ENCODE data around the gene NLRP6.

The NLRP6 gene

DNA sequence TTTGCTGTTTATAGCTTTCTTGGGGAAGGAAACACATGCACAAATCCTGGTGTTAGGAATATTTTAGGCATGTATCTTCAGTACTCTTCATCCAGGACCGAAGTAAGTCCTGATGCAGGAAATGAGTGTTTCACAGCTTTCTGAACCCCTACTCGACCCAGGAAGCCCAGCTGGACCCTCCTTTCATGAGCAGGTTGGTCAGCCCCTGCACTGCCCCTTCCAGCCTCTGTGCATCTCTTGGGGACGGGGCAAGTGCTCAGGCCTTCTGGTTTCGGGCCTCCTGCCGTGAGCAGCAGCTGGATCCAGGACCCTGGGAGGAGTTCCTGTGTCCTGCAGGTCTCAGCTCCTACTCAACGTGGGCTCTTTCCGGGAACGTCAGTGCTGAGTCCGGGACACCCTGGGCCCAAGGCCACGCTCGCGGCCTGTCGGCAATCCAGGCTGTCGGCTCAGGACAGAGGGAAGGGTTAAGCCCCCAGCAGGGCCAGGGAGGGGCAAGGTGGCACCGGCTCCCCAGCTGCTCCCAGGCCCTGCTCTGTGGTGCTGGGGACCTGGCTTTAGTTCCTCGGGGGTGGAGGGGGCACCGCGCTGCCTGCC lies 31.9 kb downstream of the NLRP6 start:
- TF ChIP-seq ZFP3 (CRISPR knock-in tag; IDR thresholded peaks at IDR 0.05): 0 out of 2 replicates have a peak, but pooled peaks have one; percentile 18
- peak; percentile 4; the same call in 2 of the 3 replicates for ATAC-seq

DNA sequence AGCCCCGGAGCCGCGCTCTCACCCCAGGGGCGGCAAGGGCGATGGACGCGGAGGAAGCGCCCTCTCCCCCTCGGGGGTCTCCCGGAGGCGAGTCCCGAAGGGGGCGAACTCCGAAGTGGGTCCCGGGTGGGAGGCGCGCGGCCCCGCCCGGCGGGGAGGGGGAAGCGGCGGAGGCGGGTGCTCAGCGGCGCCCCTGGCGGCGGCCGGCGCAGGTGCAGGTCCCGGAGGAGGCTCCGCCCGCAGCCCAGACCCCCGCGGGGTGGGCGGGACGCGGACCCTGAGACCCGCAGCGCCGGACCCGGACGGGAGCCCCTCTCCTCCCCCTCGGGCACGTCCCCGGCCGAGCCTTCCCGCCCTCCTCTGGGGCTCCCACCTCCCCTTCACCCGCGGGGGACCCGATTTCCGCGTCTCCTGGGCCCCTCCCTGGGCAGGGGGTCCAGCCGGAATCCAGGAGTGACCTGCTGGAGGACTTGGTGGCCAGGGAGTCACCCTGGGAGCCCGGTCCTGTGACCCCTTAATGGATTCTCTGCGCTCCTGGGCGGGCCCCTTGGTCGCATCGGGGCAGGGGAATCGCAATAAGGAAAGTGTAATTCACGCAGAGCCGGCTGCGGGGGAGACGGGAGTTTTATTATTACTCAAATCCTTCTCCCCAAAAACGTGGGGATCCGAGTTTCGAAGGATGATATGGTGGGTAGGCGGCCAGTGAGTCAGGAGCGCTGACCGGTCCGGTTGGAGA lies 33.0 kb downstream of the NLRP6 start:
- ATAC-seq: peak; percentile 43

DNA sequence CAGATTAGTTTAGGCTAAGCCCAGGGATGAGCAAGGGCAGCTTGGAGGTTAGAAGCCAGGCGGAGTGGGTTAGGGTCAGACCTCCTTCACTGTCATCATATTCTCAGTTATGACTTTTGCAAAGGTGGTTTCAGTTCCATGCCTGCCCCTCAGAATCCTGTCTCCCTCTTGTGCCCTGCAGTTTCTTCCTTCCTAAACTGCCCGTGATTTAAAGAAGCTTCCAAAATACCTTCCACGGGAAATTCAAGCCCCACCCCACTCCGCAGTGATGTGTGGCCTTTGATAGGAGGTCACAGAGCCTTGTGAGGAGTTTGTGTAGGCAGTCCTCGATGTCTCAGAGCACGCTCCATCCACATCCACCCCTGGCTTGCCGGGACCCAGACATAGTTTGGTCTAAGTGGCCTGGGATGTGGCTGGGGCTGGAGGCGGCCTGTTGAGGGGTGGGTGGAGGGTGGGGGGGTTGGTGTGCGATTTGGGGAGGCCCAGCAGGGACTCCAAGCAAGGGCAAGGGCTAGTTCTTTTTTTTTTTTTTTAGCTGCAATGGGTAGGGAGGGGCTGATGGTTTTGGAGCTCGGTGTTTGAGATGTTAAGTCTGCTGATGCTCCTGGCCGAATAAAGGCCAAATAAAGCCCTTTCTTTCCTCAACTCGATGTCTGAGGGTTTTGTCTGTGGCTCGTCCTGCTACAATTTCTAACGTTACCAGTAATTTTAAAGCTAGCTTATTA lies 34.0 kb downstream of the NLRP6 start:
- ATAC-seq: no peak
- no peak for TF ChIP-seq OSR1 (CRISPR knock-in tag; IDR thresholded peaks at IDR 0.05)
- no peak for TF ChIP-seq ZC3H10 (CRISPR knock-in tag; IDR thresholded peaks at IDR 0.05)
- TF ChIP-seq CSRNP3 (CRISPR knock-in tag; IDR thresholded peaks at IDR 0.05): no peak
- TF ChIP-seq ARNTL (CRISPR knock-in tag; IDR thresholded peaks at IDR 0.05; ENCODE audit: borderline replicate concordance, low read depth): no peak
- TF ChIP-seq ESRRG (CRISPR knock-in tag; IDR thresholded peaks at IDR 0.05): no peak
- TF ChIP-seq BACH2 (CRISPR knock-in tag; IDR thresholded peaks at IDR 0.05; ENCODE audit: borderline replicate concordance): no peak
- no peak for TF ChIP-seq ZFP30 (CRISPR knock-in tag; IDR thresholded peaks at IDR 0.05)
- TF ChIP-seq PATZ1 (CRISPR knock-in tag; IDR thresholded peaks at IDR 0.05; ENCODE audit: borderline replicate concordance): no peak
- no peak for TF ChIP-seq CSDC2 (CRISPR knock-in tag; IDR thresholded peaks at IDR 0.05)
- TF ChIP-seq POU6F1 (CRISPR knock-in tag; IDR thresholded peaks at IDR 0.05; ENCODE audit: borderline replicate concordance, low read depth): no peak
- no peak for TF ChIP-seq ZNF70 (CRISPR knock-in tag; IDR thresholded peaks at IDR 0.05)
- no peak for TF ChIP-seq ISL1 (CRISPR knock-in tag; IDR thresholded peaks at IDR 0.05)
- no peak for TF ChIP-seq TSHZ2 (CRISPR knock-in tag; IDR thresholded peaks at IDR 0.05)
- no peak for TF ChIP-seq TCF4 (CRISPR knock-in tag; IDR thresholded peaks at IDR 0.05; ENCODE audit: borderline replicate concordance)
- no peak for TF ChIP-seq ZNF8 (CRISPR knock-in tag; IDR thresholded peaks at IDR 0.05)
- TF ChIP-seq TOX (CRISPR knock-in tag; IDR thresholded peaks at IDR 0.05; ENCODE audit: borderline replicate concordance): no peak
- TF ChIP-seq ZNF565 (CRISPR knock-in tag; conservative IDR thresholded peaks at IDR 0.05; ENCODE audit: low read depth): no peak
- no peak for TF ChIP-seq PPARA (CRISPR knock-in tag; IDR thresholded peaks at IDR 0.05; ENCODE audit: borderline replicate concordance)
- TF ChIP-seq RARB (CRISPR knock-in tag; IDR thresholded peaks at IDR 0.05): no peak
- TF ChIP-seq GLIS3 (CRISPR knock-in tag; IDR thresholded peaks at IDR 0.05): no peak

Data from SK-N-SH treated with all-trans-retinoic acid at 6 μM for 48 hours (cell line).